IMR-90 (cell line): ENCODE measurements around the gene NT5DC1. TPM values are rescaled to one million over a fixed set of nuclear protein-coding genes. Genes with fewer than 3 reads are reported as not detected.

ENCODE experiments used
- ATAC-seq: fragments of 200-7000 bp; cut with Tn5 transposase; 2 replicates; pipeline ENCODE4 v1.9.1; 2020; ENCODE audit warnings: low read depth, mild to moderate bottlenecking, moderate library complexity
- BruUV-seq: library from RNA; stranded (reverse); fragments of 400-500 nt; replicated peaks from 2 replicates; lab custom pipeline; 2021; lab: Mats Ljungman, UMichigan
- CTCF ChIA-PET: fragments of 300-600 bp; formaldehyde crosslinking; extraction: SDS; loops from one replicate; lab custom pipeline; 2021; ENCODE audit warnings: antibody characterized with exemption; lab: Yijun Ruan, JAX
- POLR2A ChIA-PET: fragments of 300-600 bp; sonication (Branson Sonifier 250); formaldehyde crosslinking; loops from one replicate; lab custom pipeline; 2022; ENCODE audit warnings: antibody characterized with exemption; ENCODE audit not compliant: unreplicated experiment; lab: Charles Lee
- DNase-seq: peaks from one replicate; pipeline ENCODE4 v3.0.0; 2013
- H2AFZ ChIP-seq: replicated peaks from 2 replicates; pipeline ENCODE3; 2013; ENCODE audit warnings: low read length, mild to moderate bottlenecking; ENCODE audit not compliant: poor library complexity
- H2AK5ac ChIP-seq: 2 replicates; pipeline ENCODE4 v1.6.1; 2013; ENCODE audit warnings: low read depth, low read length, inconsistent platforms
- H2AK9ac ChIP-seq: replicated peaks from 2 replicates; pipeline ENCODE3; 2013; ENCODE audit warnings: mild to moderate bottlenecking, low read depth, low read length, moderate library complexity; ENCODE audit not compliant: poor library complexity
- H2BK120ac ChIP-seq: 2 replicates; pipeline ENCODE4 v1.6.1; 2013; ENCODE audit warnings: low read depth, low read length, inconsistent platforms
- H2BK15ac ChIP-seq: 3 replicates; pipeline ENCODE4 v1.6.1; 2013; ENCODE audit warnings: low read depth, low read length, inconsistent platforms
- H2BK20ac ChIP-seq: 2 replicates; pipeline ENCODE4 v1.6.1; 2013; ENCODE audit warnings: low read depth, mild to moderate bottlenecking, inconsistent platforms, low read length, moderate library complexity
- H2BK5ac ChIP-seq: 2 replicates; pipeline ENCODE4 v1.6.1; 2013; ENCODE audit warnings: mild to moderate bottlenecking, low read depth, low read length, inconsistent platforms; ENCODE audit not compliant: poor library complexity, severe bottlenecking
- H3K14ac ChIP-seq: replicated peaks from 2 replicates; pipeline ENCODE4 v1.6.1; 2013; ENCODE audit warnings: low read depth, low read length, inconsistent platforms
- H3K18ac ChIP-seq: 2 replicates; pipeline ENCODE4 v1.6.1; 2013; ENCODE audit warnings: low read depth, low read length, control low read depth
- H3K23ac ChIP-seq: 2 replicates; pipeline ENCODE4 v1.6.1; 2013; ENCODE audit warnings: low read depth, low read length, inconsistent platforms
- H3K27ac ChIP-seq: 2 replicates; pipeline ENCODE4 v1.5.1; 2013; ENCODE audit warnings: mild to moderate bottlenecking, control low read depth, low read length; ENCODE audit not compliant: insufficient read depth
- H3K27me3 ChIP-seq: 2 replicates; pipeline ENCODE4 v1.6.1; 2013; ENCODE audit warnings: low read length; ENCODE audit not compliant: control insufficient read depth, insufficient read depth
- H3K36me3 ChIP-seq: 2 replicates; pipeline ENCODE4 v1.6.1; 2013; ENCODE audit warnings: low read length, mixed read lengths; ENCODE audit not compliant: control insufficient read depth, insufficient read depth
- H3K4ac ChIP-seq: 2 replicates; pipeline ENCODE4 v1.6.1; 2013; ENCODE audit warnings: low read depth, low read length, inconsistent platforms
- H3K4me1 ChIP-seq: 2 replicates; pipeline ENCODE4 v1.6.1; 2013; ENCODE audit warnings: low read length, mixed read lengths; ENCODE audit not compliant: control insufficient read depth, insufficient read depth
- H3K4me2 ChIP-seq: 2 replicates; pipeline ENCODE4 v1.6.1; 2013; ENCODE audit warnings: low read depth, mild to moderate bottlenecking, control low read depth, low read length, moderate library complexity
- H3K4me3 ChIP-seq: 2 replicates; pipeline ENCODE4 v1.5.1; 2013; ENCODE audit warnings: low read depth, mild to moderate bottlenecking, control low read depth, low read length, moderate library complexity; ENCODE audit not compliant: insufficient read depth
- H3K56ac ChIP-seq: 2 replicates; pipeline ENCODE4 v1.6.1; 2013; ENCODE audit warnings: low read length, inconsistent platforms; ENCODE audit not compliant: insufficient read depth; ENCODE audit errors: extremely low read depth
- H3K79me1 ChIP-seq, 2 experiments: 2 replicates each; pipeline ENCODE4 v1.6.1; 2013; ENCODE audit warnings: low read length in 2 of 2, inconsistent platforms in 1 of 2, low read depth in 1 of 2
- H3K9ac ChIP-seq: 2 replicates; pipeline ENCODE4 v1.6.1; 2013; ENCODE audit warnings: low read depth, low read length, control low read depth
- H3K9me1 ChIP-seq: 2 replicates; pipeline ENCODE4 v1.6.1; 2013; ENCODE audit warnings: low read length, inconsistent platforms; ENCODE audit not compliant: insufficient read depth
- H3K9me3 ChIP-seq: 2 replicates; pipeline ENCODE4 v1.6.1; 2013; ENCODE audit warnings: low read length; ENCODE audit not compliant: control insufficient read depth, insufficient read depth
- H4K20me1 ChIP-seq: 2 replicates; pipeline ENCODE4 v1.6.1; 2013; ENCODE audit warnings: low read length, inconsistent platforms; ENCODE audit not compliant: insufficient read depth
- H4K5ac ChIP-seq: 2 replicates; pipeline ENCODE4 v1.6.1; 2013; ENCODE audit warnings: mild to moderate bottlenecking, low read depth, low read length, control low read depth
- H4K8ac ChIP-seq, 2 experiments: 2 replicates each; pipeline ENCODE4 v1.6.1; 2013; ENCODE audit warnings: low read depth in 2 of 2, low read length in 2 of 2, control low read depth in 1 of 2, inconsistent platforms in 1 of 2
- H4K91ac ChIP-seq: 2 replicates; pipeline ENCODE4 v1.6.1; 2013; ENCODE audit warnings: low read depth, low read length, inconsistent platforms; ENCODE audit not compliant: insufficient read depth
- NFE2L2 ChIP-seq: fragments of 150-350 bp; IDR thresholded peaks from 2 replicates; pipeline ENCODE4 v1.6.1; 2016; ENCODE audit warnings: low read depth, mild to moderate bottlenecking, low read length
- whole genome bisulfite sequencing, 2 experiments: methylation state at CpG; one replicate each; pipeline versions ENCODE4 v1.1.5 to v1.1.7; 2013; ENCODE audit warnings: missing lambda C conversion rate in 2 of 2; ENCODE audit not compliant: insufficient read length in 1 of 2; ENCODE audit errors: extremely low coverage in 2 of 2; 5-methylcytosine and 5-hydroxymethylcytosine counted together
- dilution Hi-C: fragments of 300-500 bp; cut with HindIII; formaldehyde crosslinking; loops from one replicate; pipeline ENCODE4 v1.14.3; 2018; ENCODE audit warnings: low sequenced_read_pairs; ENCODE audit not compliant: unreplicated experiment
- in situ Hi-C: fragments of 300-500 bp; cut with MboI; formaldehyde crosslinking; loops from 3 replicates; pipeline ENCODE4 v1.14.3; 2019; ENCODE audit warnings: low sequenced_read_pairs, inconsistent platforms, mixed read lengths
- intact Hi-C: fragments of 100-400 bp; cut with micrococcal nuclease; formaldehyde crosslinking; loops from 2 replicates; pipeline ENCODE4 v1.10.0; 2022
- polyA plus RNA-seq, 3 experiments: library from polyadenylated mRNA; depleted of rRNA; stranded (reverse); fragments of >200 nt; gene quantifications; 2 replicates each; pipeline ENCODE4 v1.2.3, GENCODE V29; 2012; ENCODE audit warnings: low replicate concordance in 1 of 3
- total RNA-seq: library from RNA; depleted of rRNA; stranded (reverse); fragments of >200 nt; gene quantifications from 2 replicates; pipeline ENCODE4 v1.2.3, GENCODE V29; 2012

NT5DC1 gene
- total and polyA plus RNA-seq, 2 of the 4 experiments (the other 2 are of a cell fraction): 11.7 to 16.8 TPM

DNA sequence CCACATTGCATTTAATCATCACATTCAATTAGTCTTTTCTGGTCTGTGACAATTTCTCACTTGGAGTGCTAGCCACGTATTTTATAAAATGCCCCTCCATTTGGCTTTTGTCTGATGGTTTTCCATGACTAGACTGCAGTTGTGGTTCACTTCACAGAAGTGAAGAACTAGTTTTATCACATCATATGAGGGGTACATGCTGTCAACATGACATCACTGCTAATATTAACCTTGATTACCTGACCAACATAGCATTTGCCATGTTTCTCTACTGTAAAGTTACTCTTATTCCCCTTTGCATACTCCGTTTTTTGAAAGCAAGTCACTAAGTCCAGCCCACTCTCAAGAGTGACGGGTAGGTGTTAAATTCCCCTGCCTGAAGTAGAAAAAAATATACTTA lies 73.3 kb downstream of the NT5DC1 start:
- intact Hi-C loops: no loop called here
- H3K14ac ChIP-seq: no peak overlapping the region
- BruUV-seq: no TSS peak
- H4K91ac ChIP-seq: no peak overlapping the region
- ATAC-seq (no peak), DNase-seq (no peak)
- no peaks in the 10 kb centered on the region for H3K79me1 ChIP-seq
- no CpG with 5 or more reads among the region's 3 CpGs for WGBS, 2 experiments
- CTCF ChIA-PET: no interaction called here
- H2AFZ ChIP-seq: no peak overlapping the region
- no peak overlapping the region for H3K18ac ChIP-seq
- no peak overlapping the region for H2BK15ac ChIP-seq
- no peak overlapping the region for H2AK9ac ChIP-seq
- H3K27ac ChIP-seq: no peak overlapping the region
- H3K4me3 ChIP-seq: no peak overlapping the region
- no peak overlapping the region for H4K8ac ChIP-seq
- no peaks in the 10 kb centered on the region for H3K36me3 ChIP-seq
- 0 out of 2 replicates have a peak, but pooled peaks cover 6% of the 10 kb centered on the region for H3K9me1 ChIP-seq
- no peak overlapping the region for H3K23ac ChIP-seq
- no peaks in the 10 kb centered on the region; the same call in 1 of the 2 replicates for H3K9me3 ChIP-seq
- no peak overlapping the region for H3K4ac ChIP-seq
- H3K27me3 ChIP-seq: no peaks in the 10 kb centered on the region
- TF ChIP-seq NFE2L2: no peak
- H3K4me2 ChIP-seq: no peak overlapping the region
- dilution Hi-C loops: no loop called here
- in situ Hi-C loops: no loop called here
- H4K5ac ChIP-seq: no peak overlapping the region
- no peak overlapping the region for H2AK5ac ChIP-seq
- H3K9ac ChIP-seq: no peak overlapping the region
- POLR2A ChIA-PET: no interaction called here
- no peak overlapping the region for H2BK20ac ChIP-seq
- H3K4me1 ChIP-seq: no peaks in the 10 kb centered on the region
- no peak overlapping the region for H2BK5ac ChIP-seq
- H3K56ac ChIP-seq: no peak overlapping the region
- no peaks in the 10 kb centered on the region for H4K20me1 ChIP-seq
- no peak overlapping the region for H2BK120ac ChIP-seq
